ENCODE measurements around the gene FBN3.
"Not testable (repeated sequence)": the region's sequence is repeated elsewhere in the genome, so short reads cannot be mapped to it uniquely, and the experiment has no call there.

FBN3 gene

GRCh38 chr19:8101910-8102309, 47.5 kb downstream of the FBN3 start:
- H3K4me1 ChIP-seq (ENCODE audit: control insufficient read depth, insufficient read depth, low read length); H3K9me3 ChIP-seq (ENCODE audit: control insufficient read depth, insufficient read depth, low read depth, low read length); H3K4me3 ChIP-seq (ENCODE audit: low read depth, low read length); H3K36me3 ChIP-seq (ENCODE audit: control insufficient read depth in 2 of 2, insufficient read depth in 1 of 2, low read length in 2 of 2); POLR2A ChIA-PET; H3K27ac ChIP-seq (ENCODE audit: extremely low read depth, low read depth, low read length); CTCF ChIA-PET: not testable (repeated sequence)
- TF ChIP-seq KLF1 (tag by site-specific recombination; IDR thresholded peaks at IDR 0.05) = 0 out of 2 replicates have a peak, but pooled peaks have one; percentile 18

GRCh38 chr19:8101311-8101710, 48.1 kb downstream of the FBN3 start:
- TF ChIP-seq ZBTB44 (tag by site-specific recombination; IDR thresholded peaks at IDR 0.05) (no peak), ZIC2 (tag by site-specific recombination; IDR thresholded peaks at IDR 0.05) (peak; percentile 71), ZNF37A (tag by site-specific recombination; IDR thresholded peaks at IDR 0.05) (no peak), PATZ1 (tag by site-specific recombination; IDR thresholded peaks at IDR 0.05) (no peak), ZBTB6 (tag by site-specific recombination; IDR thresholded peaks at IDR 0.05) (no peak)
- Histone ChIP-seq H3K36me3 (ENCODE audit: control insufficient read depth in 2 of 2, insufficient read depth in 1 of 2, low read length in 2 of 2) (no peaks in the 10 kb centered on the region), H3K27ac (ENCODE audit: extremely low read depth, low read depth, low read length) (no peak overlapping the region), H3K4me3 (ENCODE audit: low read depth, low read length) (no peak overlapping the region), H3K4me1 (ENCODE audit: control insufficient read depth, insufficient read depth, low read length) (no peaks in the 10 kb centered on the region), H3K9me3 (ENCODE audit: control insufficient read depth, insufficient read depth, low read depth, low read length) (no peaks in the 10 kb centered on the region)
- ChIA-PET POLR2A (no interaction called here), CTCF (interaction anchor here (0.6 kb wide), 2 partner anchors 133 to 393 kb away, joined by 3 read pairs; no protein-coding TSS in a partner anchor)

GRCh38 chr19:8097681-8098567, 51.5 kb downstream of the FBN3 start:
- CTCF ChIA-PET = interaction anchor here (0.7 kb wide), 1 partner anchor 1011 kb away, joined by 3 read pairs; no protein-coding TSS in a partner anchor
- POLR2A ChIA-PET = no interaction called here
- no peaks in the 10 kb centered on the region for H3K4me1 ChIP-seq (ENCODE audit: control insufficient read depth, insufficient read depth, low read length)
- TF ChIP-seq ZNF10 (tag by site-specific recombination; IDR thresholded peaks at IDR 0.05) (0 out of 2 replicates have a peak, but pooled peaks have one; percentile 26), ZNF654 (tag by site-specific recombination; IDR thresholded peaks at IDR 0.05; ENCODE audit: low read depth) (no peak), MZF1 (tag by site-specific recombination; IDR thresholded peaks at IDR 0.05; ENCODE audit: borderline replicate concordance) (peak; percentile 96)
- H3K27ac ChIP-seq (ENCODE audit: extremely low read depth, low read depth, low read length) = no peak overlapping the region
- H3K36me3 ChIP-seq (ENCODE audit: control insufficient read depth in 2 of 2, insufficient read depth in 1 of 2, low read length in 2 of 2) = no peaks in the 10 kb centered on the region
- H3K4me3 ChIP-seq (ENCODE audit: low read depth, low read length) = no peak overlapping the region
- no peaks in the 10 kb centered on the region for H3K9me3 ChIP-seq (ENCODE audit: control insufficient read depth, insufficient read depth, low read depth, low read length)

GRCh38 chr19:8097198-8097597, 52.2 kb downstream of the FBN3 start:
- CTCF ChIA-PET = no interaction called here
- POLR2A ChIA-PET = no interaction called here
- Histone ChIP-seq H3K4me3 (ENCODE audit: low read depth, low read length) (no peak overlapping the region), H3K36me3 (ENCODE audit: control insufficient read depth in 2 of 2, insufficient read depth in 1 of 2, low read length in 2 of 2) (no peaks in the 10 kb centered on the region), H3K4me1 (ENCODE audit: control insufficient read depth, insufficient read depth, low read length) (no peaks in the 10 kb centered on the region), H3K9me3 (ENCODE audit: control insufficient read depth, insufficient read depth, low read depth, low read length) (no peaks in the 10 kb centered on the region), H3K27ac (ENCODE audit: extremely low read depth, low read depth, low read length) (no peak overlapping the region)
- TF ChIP-seq ZNF585B (tag by site-specific recombination; IDR thresholded peaks at IDR 0.05) = no peak
- TF ChIP-seq ZNF423 (tag by site-specific recombination; IDR thresholded peaks at IDR 0.05) = no peak
- TF ChIP-seq TSHZ1 (tag by site-specific recombination; IDR thresholded peaks at IDR 0.05; ENCODE audit: borderline replicate concordance) = no peak

Data from HEK293 (cell line).